Measurements from ENCODE around the gene ITGB3.

GRCh38 chr17:47301161-47301560 lies 47.5 kb downstream of the ITGB3 start:
- TF ChIP-seq CTCF (IDR thresholded peaks at IDR 0.05 in 8 of 11, conservative IDR thresholded peaks at IDR 0.05 in 3 of 11) (no peak), POLR2A (IDR thresholded peaks at IDR 0.05) (no peak)

All from spleen (tissue), 7 donors.